ENCODE measurements around the gene RAD52. TPM values are rescaled to one million over a fixed set of nuclear protein-coding genes. Genes with fewer than 3 reads are reported as not detected.

Gene RAD52
- total and polyA plus RNA-seq, 2 donors (not counting 1 experiment from before 2014, with no cell fraction given), result 22.9 to 27.6 TPM

DNA sequence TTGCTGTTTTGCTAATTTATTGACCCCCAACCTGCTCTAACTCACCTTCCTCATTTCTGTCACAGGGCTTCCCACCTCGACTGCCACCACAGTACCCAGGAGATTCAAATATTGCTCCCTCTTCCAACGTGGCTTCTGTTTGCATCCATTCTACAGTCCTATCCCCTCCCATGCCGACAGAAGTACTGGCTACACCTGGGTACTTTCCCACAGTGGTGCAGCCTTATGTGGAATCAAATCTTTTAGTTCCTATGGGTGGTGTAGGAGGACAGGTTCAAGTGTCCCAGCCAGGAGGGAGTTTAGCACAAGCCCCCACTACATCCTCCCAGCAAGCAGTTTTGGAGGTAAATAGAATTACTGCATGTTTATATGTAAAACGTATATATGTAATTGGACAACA, 68.8 kb downstream of the RAD52 start:
- POLR2A ChIA-PET, result no interaction called here
- no peak for DNase-seq
- H3K9ac ChIP-seq (ENCODE audit: low read length), result no peak overlapping the region
- intact Hi-C loops (cut with micrococcal nuclease), result no loop called here
- peaks cover 22 to 74% of the 10 kb centered on the region in 2 experiments for H3K36me3 ChIP-seq (replicated peaks in 1 of 2; ENCODE audit: control extremely low read depth in 1 of 2, control insufficient read depth in 1 of 2, extremely low read depth in 1 of 2, insufficient read depth in 2 of 2, low read length in 1 of 2)
- CTCF ChIA-PET, result no interaction called here
- no peaks in the 10 kb centered on the region for H3K27me3 ChIP-seq (replicated peaks in 1 of 4; ENCODE audit: control extremely low read depth in 1 of 4, control insufficient read depth in 3 of 4, insufficient read depth in 4 of 4, low read length in 3 of 4)
- H3K79me2 ChIP-seq (ENCODE audit: control insufficient read depth, insufficient read depth, low read length), result peaks cover 8% of the 10 kb centered on the region
- no peaks in the 10 kb centered on the region for H4K20me1 ChIP-seq (ENCODE audit: control insufficient read depth, insufficient read depth, low read length, poor library complexity, severe bottlenecking)
- Mint-ChIP-seq H3K27me3 (no peaks in the 10 kb centered on the region), H3K4me3 (no peak overlapping the region), H3K4me1 (no peaks in the 10 kb centered on the region), H3K9me3 (ENCODE audit: insufficient read depth) (no peaks in the 10 kb centered on the region), H3K27ac (peak overlapping the region; percentile 33)
- TF ChIP-seq EZH2 (IDR thresholded peaks at IDR 0.05; ENCODE audit: borderline replicate concordance, insufficient read depth, low read depth, low read length, poor library complexity, severe bottlenecking), result no peak
- TF ChIP-seq, protein P1, sequence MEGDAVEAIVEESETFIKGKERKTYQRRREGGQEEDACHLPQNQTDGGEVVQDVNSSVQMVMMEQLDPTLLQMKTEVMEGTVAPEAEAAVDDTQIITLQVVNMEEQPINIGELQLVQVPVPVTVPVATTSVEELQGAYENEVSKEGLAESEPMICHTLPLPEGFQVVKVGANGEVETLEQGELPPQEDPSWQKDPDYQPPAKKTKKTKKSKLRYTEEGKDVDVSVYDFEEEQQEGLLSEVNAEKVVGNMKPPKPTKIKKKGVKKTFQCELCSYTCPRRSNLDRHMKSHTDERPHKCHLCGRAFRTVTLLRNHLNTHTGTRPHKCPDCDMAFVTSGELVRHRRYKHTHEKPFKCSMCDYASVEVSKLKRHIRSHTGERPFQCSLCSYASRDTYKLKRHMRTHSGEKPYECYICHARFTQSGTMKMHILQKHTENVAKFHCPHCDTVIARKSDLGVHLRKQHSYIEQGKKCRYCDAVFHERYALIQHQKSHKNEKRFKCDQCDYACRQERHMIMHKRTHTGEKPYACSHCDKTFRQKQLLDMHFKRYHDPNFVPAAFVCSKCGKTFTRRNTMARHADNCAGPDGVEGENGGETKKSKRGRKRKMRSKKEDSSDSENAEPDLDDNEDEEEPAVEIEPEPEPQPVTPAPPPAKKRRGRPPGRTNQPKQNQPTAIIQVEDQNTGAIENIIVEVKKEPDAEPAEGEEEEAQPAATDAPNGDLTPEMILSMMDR (IDR thresholded peaks at IDR 0.05), result no peak
- H3K4me3 ChIP-seq (ENCODE audit: control extremely low read depth in 1 of 5, extremely low read depth in 1 of 5, insufficient read depth in 1 of 5, low read depth in 2 of 5, low read length in 4 of 5), result no peak overlapping the region
- 100% methylated on average over 1 of the region's 4 CpGs for WGBS (ENCODE audit: insufficient coverage)
- H3K4me2 ChIP-seq (replicated peaks; ENCODE audit: low read depth, low read length, poor library complexity, severe bottlenecking), result no peak overlapping the region
- no peaks in the 10 kb centered on the region for H3K4me1 ChIP-seq (ENCODE audit: control insufficient read depth in 2 of 2, insufficient read depth in 2 of 2, low read length in 2 of 2)
- H2AFZ ChIP-seq (ENCODE audit: insufficient read depth, low read depth, low read length, poor library complexity, severe bottlenecking), result no peak overlapping the region
- H3K9me3 ChIP-seq (ENCODE audit: control extremely low read depth in 1 of 3, control insufficient read depth in 2 of 3, insufficient read depth in 1 of 3, low read length in 2 of 3), result no peaks in the 10 kb centered on the region
- H3K27ac ChIP-seq (ENCODE audit: low read length in 2 of 2), result no peak overlapping the region
- ATAC-seq (ENCODE audit: low read depth), result no peak

DNA sequence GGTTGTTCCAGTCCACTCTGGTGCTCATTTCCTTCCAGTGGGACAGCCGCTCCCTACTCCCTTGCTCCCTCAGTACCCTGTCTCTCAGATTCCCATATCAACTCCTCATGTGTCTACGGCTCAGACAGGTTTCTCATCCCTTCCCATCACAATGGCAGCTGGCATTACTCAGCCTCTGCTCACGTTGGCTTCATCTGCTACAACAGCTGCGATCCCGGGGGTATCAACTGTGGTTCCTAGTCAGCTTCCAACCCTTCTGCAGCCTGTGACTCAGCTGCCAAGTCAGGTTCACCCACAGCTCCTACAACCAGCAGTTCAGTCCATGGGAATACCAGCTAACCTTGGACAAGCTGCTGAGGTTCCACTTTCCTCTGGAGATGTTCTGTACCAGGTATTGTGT, 69.9 kb downstream of the RAD52 start:
- Mint-ChIP-seq H3K4me1 (no peaks in the 10 kb centered on the region), H3K4me3 (no peak overlapping the region), H3K27me3 (no peaks in the 10 kb centered on the region), H3K27ac (no peak overlapping the region), H3K9me3 (ENCODE audit: insufficient read depth) (no peaks in the 10 kb centered on the region)
- Histone ChIP-seq H3K9me3 (ENCODE audit: control extremely low read depth in 1 of 3, control insufficient read depth in 2 of 3, insufficient read depth in 1 of 3, low read length in 2 of 3) (no peaks in the 10 kb centered on the region), H2AFZ (ENCODE audit: insufficient read depth, low read depth, low read length, poor library complexity, severe bottlenecking) (no peak overlapping the region), H3K79me2 (ENCODE audit: control insufficient read depth, insufficient read depth, low read length) (peaks cover 4% of the 10 kb centered on the region), H3K27me3 (replicated peaks in 1 of 4; ENCODE audit: control extremely low read depth in 1 of 4, control insufficient read depth in 3 of 4, insufficient read depth in 4 of 4, low read length in 3 of 4) (no peaks in the 10 kb centered on the region), H3K4me2 (replicated peaks; ENCODE audit: low read depth, low read length, poor library complexity, severe bottlenecking) (no peak overlapping the region), H3K9ac (ENCODE audit: low read length) (no peak overlapping the region), H3K36me3 (replicated peaks in 1 of 2; ENCODE audit: control extremely low read depth in 1 of 2, control insufficient read depth in 1 of 2, extremely low read depth in 1 of 2, insufficient read depth in 2 of 2, low read length in 1 of 2) (peaks cover 17 to 64% of the 10 kb centered on the region in 2 experiments), H4K20me1 (ENCODE audit: control insufficient read depth, insufficient read depth, low read length, poor library complexity, severe bottlenecking) (no peaks in the 10 kb centered on the region), H3K27ac (ENCODE audit: low read length in 2 of 2) (no peak overlapping the region), H3K4me1 (ENCODE audit: control insufficient read depth in 2 of 2, insufficient read depth in 2 of 2, low read length in 2 of 2) (no peaks in the 10 kb centered on the region), H3K4me3 (ENCODE audit: control extremely low read depth in 1 of 5, extremely low read depth in 1 of 5, insufficient read depth in 1 of 5, low read depth in 2 of 5, low read length in 4 of 5) (no peak overlapping the region)
- DNase-seq (no peak), ATAC-seq (ENCODE audit: low read depth) (no peak)
- no peak for TF ChIP-seq EZH2 (IDR thresholded peaks at IDR 0.05; ENCODE audit: borderline replicate concordance, insufficient read depth, low read depth, low read length, poor library complexity, severe bottlenecking)
- TF ChIP-seq, protein P1 (IDR thresholded peaks at IDR 0.05), result no peak
- intact Hi-C loops (cut with micrococcal nuclease), result no loop called here
- 98% methylated on average over 5 of the region's 5 CpGs for WGBS (ENCODE audit: insufficient coverage)
- ChIA-PET POLR2A (interaction anchor here (0.7 kb wide), 1 partner anchor 336 kb away, joined by 8 read pairs; no protein-coding TSS in a partner anchor), CTCF (interaction anchor here (0.9 to 1.0 kb wide), 2 partner anchors 265 to 304 kb away, joined by 3 to 4 read pairs; no protein-coding TSS in a partner anchor)
